Measurements from ENCODE around the gene SLC1A3. TPM values are rescaled to one million over a fixed set of nuclear protein-coding genes. Genes with fewer than 3 reads are reported as not detected.

SLC1A3 gene
- total RNA-seq, 2 experiments from 2014 or later = 0.16 TPM

GRCh38 chr5:36602704-36603321, 3.6 kb upstream of the SLC1A3 start:
- CTCF ChIA-PET = no interaction called here
- H3K27me3 Mint-ChIP-seq = peaks cover 30% of the 10 kb centered on the region
- no peak overlapping the region for H3K4me3 Mint-ChIP-seq
- no peak overlapping the region for H3K27ac Mint-ChIP-seq
- H3K4me1 Mint-ChIP-seq = peaks cover 18% of the 10 kb centered on the region
- POLR2A ChIA-PET = no interaction called here
- intact Hi-C loops (cut with DNase I, micrococcal nuclease) = no loop called here
- no peaks in the 10 kb centered on the region for H3K9me3 Mint-ChIP-seq (ENCODE audit: low read depth)
- H3K36me3 Mint-ChIP-seq (ENCODE audit: low read depth) = no peaks in the 10 kb centered on the region
- ATAC-seq (no peak), DNase-seq (no peak)

DNA sequence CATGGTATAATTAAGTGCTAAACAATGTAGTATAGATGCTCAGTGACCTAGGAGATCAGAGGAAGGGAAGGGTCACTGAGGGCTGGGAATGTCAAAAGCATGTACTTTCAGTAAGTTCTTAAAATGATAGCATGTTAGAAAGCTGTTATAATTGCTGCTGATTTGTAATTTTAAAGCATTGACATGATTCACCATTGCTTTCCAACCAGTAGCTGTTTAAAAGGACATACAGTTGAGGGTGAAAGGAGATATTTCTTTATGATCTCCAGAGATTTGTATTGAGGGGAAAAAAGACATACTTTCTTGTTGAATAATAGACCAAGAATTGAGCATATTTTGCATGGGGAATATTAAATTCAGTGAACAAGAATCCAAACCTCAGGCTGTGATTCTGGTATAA, 1.2 kb upstream of the SLC1A3 start:
- Mint-ChIP-seq H3K36me3 (ENCODE audit: low read depth) (no peaks in the 10 kb centered on the region), H3K4me1 (peaks cover 18% of the 10 kb centered on the region), H3K4me3 (no peak overlapping the region), H3K27me3 (peaks cover 47% of the 10 kb centered on the region), H3K27ac (no peak overlapping the region), H3K9me3 (ENCODE audit: low read depth) (no peaks in the 10 kb centered on the region)
- intact Hi-C loops (cut with DNase I, micrococcal nuclease) = loop anchor here in 1 of 2 experiments (5.0 kb wide), 1 partner anchor 87 kb away; no protein-coding TSS in a partner anchor
- POLR2A ChIA-PET = no interaction called here
- DNase-seq = no peak
- ATAC-seq = no peak
- CTCF ChIA-PET = interaction anchor here (0.6 to 1.1 kb wide), 2 partner anchors 14 to 409 kb away, joined by 3 to 4 read pairs; no protein-coding TSS in a partner anchor

GRCh38 chr5:36606036-36606427, 374 bp upstream of the SLC1A3 start:
- Mint-ChIP-seq H3K9me3 (ENCODE audit: low read depth) (no peaks in the 10 kb centered on the region), H3K4me1 (peaks cover 18% of the 10 kb centered on the region), H3K27me3 (peaks cover 53% of the 10 kb centered on the region), H3K36me3 (ENCODE audit: low read depth) (no peaks in the 10 kb centered on the region), H3K27ac (peak overlapping the region; percentile 26), H3K4me3 (peak overlapping the region; percentile 66)
- intact Hi-C loops (cut with DNase I, micrococcal nuclease) = loop anchor here (1.0 to 5.0 kb wide), 3 partner anchors 84 to 364 kb away; no protein-coding TSS in a partner anchor
- ChIA-PET POLR2A (no interaction called here), CTCF (interaction anchor here (1.1 kb wide), 1 partner anchor 14 kb away, joined by 3 read pairs; no protein-coding TSS in a partner anchor)
- DNase-seq = no peak
- ATAC-seq = no peak

- intact Hi-C loops (cut with DNase I, micrococcal nuclease) = loop anchor here in 1 of 2 experiments (5.0 kb wide), 1 partner anchor 85 kb away; no protein-coding TSS in a partner anchor
- Mint-ChIP-seq H3K36me3 (ENCODE audit: low read depth) (no peaks in the 10 kb centered on the region), H3K4me3 (peak overlapping the region; percentile 66), H3K27ac (no peak overlapping the region), H3K9me3 (ENCODE audit: low read depth) (no peaks in the 10 kb centered on the region), H3K4me1 (peaks cover 18% of the 10 kb centered on the region), H3K27me3 (peaks cover 58% of the 10 kb centered on the region)
- ChIA-PET CTCF (interaction anchor here (0.6 to 1.2 kb wide), 4 partner anchors 17 to 123 kb away, joined by 3 to 4 read pairs (median 4); no protein-coding TSS in a partner anchor), POLR2A (no interaction called here)
- ATAC-seq = no peak
- DNase-seq = peak; percentile 20
These were observed 737 bp downstream of the SLC1A3 start for GRCh38 chr5:36607114-36607571.

DNA sequence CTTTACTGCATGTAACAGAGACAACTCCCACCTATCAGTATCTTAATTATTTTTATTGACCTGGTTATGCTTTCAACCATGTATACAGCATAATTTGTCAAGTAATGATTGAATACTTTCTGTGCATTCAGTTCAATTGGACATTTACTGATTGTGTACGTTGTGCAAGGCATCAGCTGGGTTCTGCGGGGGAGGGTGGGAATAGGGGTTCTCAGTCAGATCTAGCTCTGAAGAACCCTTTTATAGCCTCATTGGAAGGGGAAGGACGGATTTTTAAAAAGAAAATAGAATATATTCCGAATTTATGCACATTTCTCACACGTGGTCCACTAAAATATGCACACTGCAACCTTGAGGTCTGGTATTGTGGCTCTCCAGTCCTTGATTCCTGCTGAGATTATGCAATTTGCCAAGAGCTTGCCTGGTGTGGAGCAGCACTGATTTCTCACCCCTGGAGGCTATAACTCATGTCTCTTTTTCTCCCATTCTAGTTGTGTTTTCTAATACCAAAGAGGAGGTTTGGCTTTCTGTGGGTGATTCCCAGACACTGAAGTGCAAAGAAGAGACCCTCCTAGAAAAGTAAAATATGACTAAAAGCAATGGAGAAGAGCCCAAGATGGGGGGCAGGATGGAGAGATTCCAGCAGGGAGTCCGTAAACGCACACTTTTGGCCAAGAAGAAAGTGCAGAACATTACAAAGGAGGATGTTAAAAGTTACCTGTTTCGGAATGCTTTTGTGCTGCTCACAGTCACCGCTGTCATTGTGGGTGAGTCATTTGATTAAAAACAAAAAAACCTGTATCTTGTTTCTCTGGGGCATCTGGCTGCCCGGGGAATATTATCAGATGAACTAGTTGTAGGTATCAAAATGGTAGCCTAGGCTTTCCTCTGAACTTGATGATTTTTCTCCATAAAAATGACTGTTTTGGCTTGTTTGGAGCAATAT, 1.7 kb downstream of the SLC1A3 start:
- CTCF ChIA-PET = interaction anchor here (0.6 to 1.2 kb wide), 3 partner anchors 18 to 122 kb away, joined by 3 to 4 read pairs (median 3); no protein-coding TSS in a partner anchor
- peaks cover 18% of the 10 kb centered on the region for H3K4me1 Mint-ChIP-seq

GRCh38 chr5:36610621-36611020, 4.2 kb downstream of the SLC1A3 start:
- DNase-seq = no peak
- intact Hi-C loops (cut with DNase I, micrococcal nuclease) = no loop called here
- ChIA-PET POLR2A (no interaction called here), CTCF (interaction anchor here (0.6 to 1.3 kb wide), 2 partner anchors 86 to 600 kb away, joined by 3 read pairs; no protein-coding TSS in a partner anchor)
- Mint-ChIP-seq H3K27me3 (peaks cover 47% of the 10 kb centered on the region), H3K4me1 (peaks cover 18% of the 10 kb centered on the region), H3K4me3 (no peak overlapping the region), H3K27ac (no peak overlapping the region), H3K9me3 (ENCODE audit: low read depth) (no peaks in the 10 kb centered on the region), H3K36me3 (ENCODE audit: low read depth) (no peaks in the 10 kb centered on the region)
- ATAC-seq = no peak

More for the DNA sequence above, 1.7 kb downstream of the SLC1A3 start:
- Mint-ChIP-seq H3K36me3 (ENCODE audit: low read depth) (no peaks in the 10 kb centered on the region), H3K27ac (no peak overlapping the region), H3K9me3 (ENCODE audit: low read depth) (no peaks in the 10 kb centered on the region), H3K27me3 (peaks cover 58% of the 10 kb centered on the region), H3K4me3 (no peak overlapping the region)
- ATAC-seq (no peak), DNase-seq (no peak)
- POLR2A ChIA-PET = no interaction called here
- intact Hi-C loops (cut with DNase I, micrococcal nuclease) = loop anchor here in 1 of 2 experiments (5.0 kb wide), 1 partner anchor 84 kb away; no protein-coding TSS in a partner anchor

DNA sequence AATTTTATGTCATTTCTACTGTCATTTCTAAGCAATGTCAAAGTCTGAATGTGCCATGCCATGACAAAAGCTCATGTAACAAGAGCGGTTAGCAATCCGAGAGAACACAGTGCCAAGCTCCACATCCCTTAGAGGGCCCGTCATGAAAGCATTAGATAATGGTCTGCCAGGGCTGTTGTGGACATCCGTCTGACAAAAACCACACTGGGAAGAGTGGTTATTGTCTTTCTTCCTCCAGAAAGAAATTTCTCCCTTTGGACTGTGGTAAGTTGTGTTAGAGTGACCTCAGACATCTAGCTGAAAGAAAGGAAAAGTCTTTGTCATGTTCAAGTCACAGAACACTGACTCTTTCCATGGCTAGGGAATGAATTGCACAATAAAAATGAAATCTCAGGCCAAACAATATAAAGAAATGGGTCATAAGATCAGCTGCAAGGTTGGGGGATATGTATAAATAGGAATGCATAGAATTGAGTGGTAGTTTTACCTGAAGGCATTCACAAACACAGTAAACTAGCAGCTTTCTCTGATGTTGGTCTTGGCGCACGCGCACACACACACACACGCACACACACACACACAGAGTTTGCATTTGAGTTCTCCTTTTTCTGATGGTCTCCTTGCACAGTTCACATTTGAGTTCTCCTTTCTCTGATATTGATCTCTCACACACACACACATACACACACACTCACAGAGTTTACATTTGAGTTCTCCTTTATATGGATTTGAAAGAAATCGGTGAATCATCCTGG, 5.3 kb downstream of the SLC1A3 start:
- ATAC-seq (no peak), DNase-seq (no peak)
- intact Hi-C loops (cut with DNase I, micrococcal nuclease) = no loop called here
- Mint-ChIP-seq H3K9me3 (ENCODE audit: low read depth) (no peaks in the 10 kb centered on the region), H3K27me3 (peaks cover 37% of the 10 kb centered on the region), H3K4me3 (no peak overlapping the region), H3K36me3 (ENCODE audit: low read depth) (no peaks in the 10 kb centered on the region), H3K4me1 (peaks cover 7% of the 10 kb centered on the region), H3K27ac (no peak overlapping the region)
- POLR2A ChIA-PET = no interaction called here
- CTCF ChIA-PET = interaction anchor here (0.6 to 1.3 kb wide), 2 partner anchors 85 to 817 kb away, joined by 3 read pairs; no protein-coding TSS in a partner anchor

- no peaks in the 10 kb centered on the region for H3K9me3 Mint-ChIP-seq (ENCODE audit: low read depth)
- POLR2A ChIA-PET = no interaction called here
- no peaks in the 10 kb centered on the region for H3K36me3 Mint-ChIP-seq (ENCODE audit: low read depth)
- no peaks in the 10 kb centered on the region for H3K4me1 Mint-ChIP-seq
- no peak for DNase-seq
- no peak for ATAC-seq
- CTCF ChIA-PET = no interaction called here
- no peak overlapping the region for H3K4me3 Mint-ChIP-seq
- H3K27me3 Mint-ChIP-seq = peaks cover 25% of the 10 kb centered on the region
- intact Hi-C loops (cut with DNase I, micrococcal nuclease) = no loop called here
- H3K27ac Mint-ChIP-seq = no peak overlapping the region
These were observed 6.8 kb downstream of the SLC1A3 start for GRCh38 chr5:36613241-36613640.

- no peaks in the 10 kb centered on the region for H3K36me3 Mint-ChIP-seq (ENCODE audit: low read depth)
- H3K27me3 Mint-ChIP-seq = peaks cover 19% of the 10 kb centered on the region
- H3K4me3 Mint-ChIP-seq = no peak overlapping the region
- no peaks in the 10 kb centered on the region for H3K9me3 Mint-ChIP-seq (ENCODE audit: low read depth)
- ChIA-PET CTCF (no interaction called here), POLR2A (no interaction called here)
- intact Hi-C loops (cut with DNase I, micrococcal nuclease) = no loop called here
- no peaks in the 10 kb centered on the region for H3K4me1 Mint-ChIP-seq
- ATAC-seq (no peak), DNase-seq (no peak)
- H3K27ac Mint-ChIP-seq = no peak overlapping the region
These were observed 7.6 kb downstream of the SLC1A3 start for GRCh38 chr5:36613771-36614656.

DNA sequence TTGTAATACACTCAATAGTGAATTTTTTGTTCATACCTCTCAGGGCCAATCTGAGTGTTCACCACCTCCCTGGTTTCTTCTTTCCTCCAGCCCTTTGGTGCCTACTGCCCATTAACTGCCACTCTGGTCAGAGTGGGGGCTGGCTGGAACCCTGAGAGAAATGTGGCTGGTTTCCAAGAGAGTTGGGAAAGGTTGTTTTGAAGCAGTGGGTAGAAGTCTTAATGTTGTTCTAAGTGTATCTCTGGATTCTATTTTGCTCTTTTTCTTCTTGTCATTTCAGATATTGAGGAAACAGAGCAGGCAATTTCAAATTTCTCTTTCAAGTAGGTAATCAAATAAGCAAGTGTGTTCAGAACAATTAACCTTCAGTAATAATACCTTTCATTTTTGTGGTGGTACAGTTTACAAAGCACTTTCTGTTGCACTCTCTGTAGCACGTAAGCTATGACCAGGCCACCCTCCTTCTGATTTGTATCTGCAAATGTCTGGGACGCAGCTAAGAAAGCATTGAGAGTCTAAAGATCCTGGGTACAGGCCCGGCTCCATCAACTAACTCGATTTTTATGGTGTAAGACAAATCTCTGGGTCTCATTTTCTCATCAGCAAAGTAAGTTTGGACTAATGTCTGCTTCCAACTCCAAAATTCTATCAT, 8.4 kb downstream of the SLC1A3 start:
- no peaks in the 10 kb centered on the region for H3K36me3 Mint-ChIP-seq (ENCODE audit: low read depth)
- ATAC-seq (no peak), DNase-seq (no peak)
- H3K4me3 Mint-ChIP-seq = no peak overlapping the region
- ChIA-PET POLR2A (no interaction called here), CTCF (no interaction called here)
- intact Hi-C loops (cut with DNase I, micrococcal nuclease) = no loop called here
- no peak overlapping the region for H3K27ac Mint-ChIP-seq
- H3K9me3 Mint-ChIP-seq (ENCODE audit: low read depth) = no peaks in the 10 kb centered on the region
- H3K27me3 Mint-ChIP-seq = peaks cover 17% of the 10 kb centered on the region
- no peaks in the 10 kb centered on the region for H3K4me1 Mint-ChIP-seq
